IMR-90 (cell line): ENCODE data around the gene ANP32B. TPM values are rescaled to one million over a fixed set of nuclear protein-coding genes. Genes with fewer than 3 reads are reported as not detected.
A peak's percentile ranks its signal among the peaks of the same experiment; 100 is the strongest.

Experiments used
- ATAC-seq: fragments of 200-7000 bp; cut with Tn5 transposase; 2 replicates; pipeline ENCODE4 v1.9.1; 2020; ENCODE audit warnings: low read depth, mild to moderate bottlenecking, moderate library complexity
- BruUV-seq: library from RNA; stranded (reverse); fragments of 400-500 nt; replicated peaks from 2 replicates; lab custom pipeline; 2021; lab: Mats Ljungman, UMichigan
- CTCF ChIA-PET: fragments of 300-600 bp; formaldehyde crosslinking; extraction: SDS; loops from one replicate; lab custom pipeline; 2021; ENCODE audit warnings: antibody characterized with exemption; lab: Yijun Ruan, JAX
- POLR2A ChIA-PET: fragments of 300-600 bp; sonication (Branson Sonifier 250); formaldehyde crosslinking; loops from one replicate; lab custom pipeline; 2022; ENCODE audit warnings: antibody characterized with exemption; ENCODE audit not compliant: unreplicated experiment; lab: Charles Lee
- DNase-seq: peaks from one replicate; pipeline ENCODE4 v3.0.0; 2013
- H2AFZ ChIP-seq: replicated peaks from 2 replicates; pipeline ENCODE3; 2013; ENCODE audit warnings: low read length, mild to moderate bottlenecking; ENCODE audit not compliant: poor library complexity
- H2AK5ac ChIP-seq: 2 replicates; pipeline ENCODE4 v1.6.1; 2013; ENCODE audit warnings: low read depth, low read length, inconsistent platforms
- H2AK9ac ChIP-seq: replicated peaks from 2 replicates; pipeline ENCODE3; 2013; ENCODE audit warnings: mild to moderate bottlenecking, low read depth, low read length, moderate library complexity; ENCODE audit not compliant: poor library complexity
- H2BK120ac ChIP-seq: 2 replicates; pipeline ENCODE4 v1.6.1; 2013; ENCODE audit warnings: low read depth, low read length, inconsistent platforms
- H2BK15ac ChIP-seq: 3 replicates; pipeline ENCODE4 v1.6.1; 2013; ENCODE audit warnings: low read depth, low read length, inconsistent platforms
- H2BK20ac ChIP-seq: 2 replicates; pipeline ENCODE4 v1.6.1; 2013; ENCODE audit warnings: low read depth, mild to moderate bottlenecking, inconsistent platforms, low read length, moderate library complexity
- H2BK5ac ChIP-seq: 2 replicates; pipeline ENCODE4 v1.6.1; 2013; ENCODE audit warnings: mild to moderate bottlenecking, low read depth, low read length, inconsistent platforms; ENCODE audit not compliant: poor library complexity, severe bottlenecking
- H3K14ac ChIP-seq: replicated peaks from 2 replicates; pipeline ENCODE4 v1.6.1; 2013; ENCODE audit warnings: low read depth, low read length, inconsistent platforms
- H3K18ac ChIP-seq: 2 replicates; pipeline ENCODE4 v1.6.1; 2013; ENCODE audit warnings: low read depth, low read length, control low read depth
- H3K23ac ChIP-seq: 2 replicates; pipeline ENCODE4 v1.6.1; 2013; ENCODE audit warnings: low read depth, low read length, inconsistent platforms
- H3K27ac ChIP-seq: 2 replicates; pipeline ENCODE4 v1.5.1; 2013; ENCODE audit warnings: mild to moderate bottlenecking, control low read depth, low read length; ENCODE audit not compliant: insufficient read depth
- H3K27me3 ChIP-seq: 2 replicates; pipeline ENCODE4 v1.6.1; 2013; ENCODE audit warnings: low read length; ENCODE audit not compliant: control insufficient read depth, insufficient read depth
- H3K36me3 ChIP-seq: 2 replicates; pipeline ENCODE4 v1.6.1; 2013; ENCODE audit warnings: low read length, mixed read lengths; ENCODE audit not compliant: control insufficient read depth, insufficient read depth
- H3K4ac ChIP-seq: 2 replicates; pipeline ENCODE4 v1.6.1; 2013; ENCODE audit warnings: low read depth, low read length, inconsistent platforms
- H3K4me1 ChIP-seq: 2 replicates; pipeline ENCODE4 v1.6.1; 2013; ENCODE audit warnings: low read length, mixed read lengths; ENCODE audit not compliant: control insufficient read depth, insufficient read depth
- H3K4me2 ChIP-seq: 2 replicates; pipeline ENCODE4 v1.6.1; 2013; ENCODE audit warnings: low read depth, mild to moderate bottlenecking, control low read depth, low read length, moderate library complexity
- H3K4me3 ChIP-seq: 2 replicates; pipeline ENCODE4 v1.5.1; 2013; ENCODE audit warnings: low read depth, mild to moderate bottlenecking, control low read depth, low read length, moderate library complexity; ENCODE audit not compliant: insufficient read depth
- H3K56ac ChIP-seq: 2 replicates; pipeline ENCODE4 v1.6.1; 2013; ENCODE audit warnings: low read length, inconsistent platforms; ENCODE audit not compliant: insufficient read depth; ENCODE audit errors: extremely low read depth
- H3K79me1 ChIP-seq, 2 experiments: 2 replicates each; pipeline ENCODE4 v1.6.1; 2013; ENCODE audit warnings: low read length in 2 of 2, inconsistent platforms in 1 of 2, low read depth in 1 of 2
- H3K9ac ChIP-seq: 2 replicates; pipeline ENCODE4 v1.6.1; 2013; ENCODE audit warnings: low read depth, low read length, control low read depth
- H3K9me1 ChIP-seq: 2 replicates; pipeline ENCODE4 v1.6.1; 2013; ENCODE audit warnings: low read length, inconsistent platforms; ENCODE audit not compliant: insufficient read depth
- H3K9me3 ChIP-seq: 2 replicates; pipeline ENCODE4 v1.6.1; 2013; ENCODE audit warnings: low read length; ENCODE audit not compliant: control insufficient read depth, insufficient read depth
- H4K20me1 ChIP-seq: 2 replicates; pipeline ENCODE4 v1.6.1; 2013; ENCODE audit warnings: low read length, inconsistent platforms; ENCODE audit not compliant: insufficient read depth
- H4K5ac ChIP-seq: 2 replicates; pipeline ENCODE4 v1.6.1; 2013; ENCODE audit warnings: mild to moderate bottlenecking, low read depth, low read length, control low read depth
- H4K8ac ChIP-seq, 2 experiments: 2 replicates each; pipeline ENCODE4 v1.6.1; 2013; ENCODE audit warnings: low read depth in 2 of 2, low read length in 2 of 2, control low read depth in 1 of 2, inconsistent platforms in 1 of 2
- H4K91ac ChIP-seq: 2 replicates; pipeline ENCODE4 v1.6.1; 2013; ENCODE audit warnings: low read depth, low read length, inconsistent platforms; ENCODE audit not compliant: insufficient read depth
- BHLHE40 ChIP-seq: fragments of 150-350 bp; IDR thresholded peaks from 2 replicates; pipeline ENCODE4 v1.6.1; 2016; ENCODE audit warnings: mild to moderate bottlenecking, low read depth, low read length
- CEBPB ChIP-seq: IDR thresholded peaks from 2 replicates; pipeline ENCODE4 v1.6.1; 2012; ENCODE audit warnings: low read depth, low read length, improper control_type of control experiment
- CHD1 ChIP-seq: IDR thresholded peaks from 2 replicates; pipeline ENCODE4 v1.6.1; 2012; ENCODE audit warnings: low read depth, low read length, improper control_type of control experiment
- FOS ChIP-seq: fragments of 150-350 bp; IDR thresholded peaks from 2 replicates; pipeline ENCODE4 v1.6.1; 2016; ENCODE audit warnings: low read depth, low read length
- MAFK ChIP-seq: IDR thresholded peaks from 2 replicates; pipeline ENCODE4 v1.6.1; 2012; ENCODE audit warnings: low read depth, low read length, improper control_type of control experiment
- MAZ ChIP-seq: IDR thresholded peaks from 2 replicates; pipeline ENCODE4 v1.6.1; 2012; ENCODE audit warnings: low read depth, mild to moderate bottlenecking, low read length, improper control_type of control experiment, moderate library complexity, borderline replicate concordance
- NFE2L2 ChIP-seq: fragments of 150-350 bp; IDR thresholded peaks from 2 replicates; pipeline ENCODE4 v1.6.1; 2016; ENCODE audit warnings: low read depth, mild to moderate bottlenecking, low read length
- POLR2A ChIP-seq: IDR thresholded peaks from 2 replicates; pipeline ENCODE4 v1.6.1; 2012; ENCODE audit warnings: mild to moderate bottlenecking, low read depth, low read length
- RCOR1 ChIP-seq: IDR thresholded peaks from 2 replicates; pipeline ENCODE4 v1.6.1; 2012; ENCODE audit warnings: mild to moderate bottlenecking, low read length, improper control_type of control experiment; ENCODE audit not compliant: insufficient replicate concordance
- RFX5 ChIP-seq: IDR thresholded peaks from 2 replicates; pipeline ENCODE4 v1.8.0; 2012; ENCODE audit warnings: low read depth, mild to moderate bottlenecking, low read length, moderate library complexity
- WGBS, 2 experiments: methylation state at CpG; one replicate each; pipeline versions ENCODE4 v1.1.5 to v1.1.7; 2013; ENCODE audit warnings: missing lambda C conversion rate in 2 of 2; ENCODE audit not compliant: insufficient read length in 1 of 2; ENCODE audit errors: extremely low coverage in 2 of 2; 5-methylcytosine and 5-hydroxymethylcytosine counted together
- dilution Hi-C: fragments of 300-500 bp; cut with HindIII; formaldehyde crosslinking; loops from one replicate; pipeline ENCODE4 v1.14.3; 2018; ENCODE audit warnings: low sequenced_read_pairs; ENCODE audit not compliant: unreplicated experiment
- in situ Hi-C: fragments of 300-500 bp; cut with MboI; formaldehyde crosslinking; loops from 3 replicates; pipeline ENCODE4 v1.14.3; 2019; ENCODE audit warnings: low sequenced_read_pairs, inconsistent platforms, mixed read lengths
- intact Hi-C: fragments of 100-400 bp; cut with micrococcal nuclease; formaldehyde crosslinking; loops from 2 replicates; pipeline ENCODE4 v1.10.0; 2022
- polyA plus RNA-seq, 3 experiments: library from polyadenylated mRNA; depleted of rRNA; stranded (reverse); fragments of >200 nt; gene quantifications; 2 replicates each; pipeline ENCODE4 v1.2.3, GENCODE V29; 2012; ENCODE audit warnings: low replicate concordance in 1 of 3
- total RNA-seq: library from RNA; depleted of rRNA; stranded (reverse); fragments of >200 nt; gene quantifications from 2 replicates; pipeline ENCODE4 v1.2.3, GENCODE V29; 2012
- TF ChIP-seq, protein P1 (sequence below): fragments of 150-350 bp; IDR thresholded peaks from 2 replicates; pipeline ENCODE4 v1.6.1; 2017; ENCODE audit warnings: mild to moderate bottlenecking, antibody characterized with exemption, low read length, low read depth
- TF ChIP-seq, protein P2 (sequence below): fragments of 150-350 bp; IDR thresholded peaks from 2 replicates; pipeline ENCODE4 v1.6.1; 2016; ENCODE audit warnings: low read depth, mild to moderate bottlenecking, low read length, moderate library complexity, borderline replicate concordance
- TF ChIP-seq, protein P3 (sequence below): conservative IDR thresholded peaks from 2 replicates; pipeline ENCODE4 v1.5.1; 2012; ENCODE audit warnings: mild to moderate bottlenecking, low read depth, low read length, improper control_type of control experiment

Gene ANP32B
- total and polyA plus RNA-seq, 2 of the 4 experiments (the other 2 are of a cell fraction), result 3.9 to 46.8 TPM

DNA sequence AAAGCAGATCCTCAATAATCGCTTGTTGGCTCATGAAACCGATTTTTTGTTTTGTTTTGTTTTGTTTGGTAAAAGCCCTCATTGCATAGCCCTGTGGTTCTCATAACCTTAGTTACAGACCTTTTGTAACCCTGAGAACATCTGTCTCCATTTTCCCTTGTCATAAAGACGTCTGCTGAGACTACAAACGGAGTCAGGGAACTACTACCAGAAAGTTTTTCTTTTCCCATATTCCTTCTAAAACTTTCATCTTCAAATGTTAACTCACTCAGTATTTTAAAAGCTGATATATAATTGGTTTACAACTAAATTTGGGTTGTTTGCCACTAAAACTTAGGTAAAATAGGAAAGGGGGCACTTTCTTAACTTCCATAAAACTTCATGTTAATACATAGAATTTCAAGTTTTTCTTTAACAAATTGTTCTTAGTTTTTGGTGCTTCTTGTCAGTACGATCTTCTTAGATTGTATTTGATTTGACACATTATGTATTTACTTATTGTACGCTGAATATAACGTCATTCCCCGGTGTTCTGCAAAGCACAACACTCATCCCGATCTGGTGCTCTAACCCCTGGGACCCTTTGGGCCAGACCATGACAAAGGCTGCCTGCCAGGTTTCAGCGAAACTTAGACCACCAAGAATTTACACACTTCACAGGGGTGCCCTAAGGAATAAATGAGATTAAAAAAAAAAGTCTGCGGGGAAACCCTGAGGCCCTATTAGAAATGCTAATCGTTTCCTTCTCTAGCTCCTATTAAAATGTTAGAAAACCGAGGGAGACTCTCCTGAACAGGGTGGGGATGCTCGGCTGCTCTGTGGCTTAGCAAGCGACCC is 1.1 kb upstream of the ANP32B start:
- intact Hi-C loops (loop anchor here (2.0 kb wide), 3 partner anchors 23 to 75 kb away; partner anchors contain the start of gene NANS), dilution Hi-C loops (no loop called here), in situ Hi-C loops (no loop called here)
- WGBS, 2 experiments, result no CpG with 5 or more reads among the region's 15 CpGs
- peak overlapping the region; percentile 84 for H3K4me2 ChIP-seq
- peak overlapping the region; percentile 76 for H2AK9ac ChIP-seq
- no peaks in the 10 kb centered on the region for H3K9me3 ChIP-seq
- ChIA-PET CTCF (interaction anchor here (0.6 to 1.2 kb wide), 6 partner anchors 10 to 58 kb away, joined by 3 to 5 read pairs (median 3); no protein-coding TSS in a partner anchor), POLR2A (interaction anchor here (0.6 to 1.0 kb wide), 2 partner anchors 60 to 128 kb away, joined by 3 to 6 read pairs; partner anchors contain the start of gene TRMO)
- BruUV-seq, result no TSS peak
- H3K9me1 ChIP-seq, result peaks cover 6% of the 10 kb centered on the region
- H3K14ac ChIP-seq, result peak overlapping the region; percentile 91
- peak overlapping the region; percentile 81 for H3K27ac ChIP-seq
- no peaks in the 10 kb centered on the region; the same call in 1 of the 2 replicates for H3K36me3 ChIP-seq
- peak overlapping the region; percentile 18; the same call in 1 of the 2 replicates for H3K18ac ChIP-seq
- H3K79me1 ChIP-seq, result peaks cover 0 to 16% of the 10 kb centered on the region in 2 experiments; a peak in 2 of 4 replicates
- H4K91ac ChIP-seq, result peak overlapping the region; percentile 82
- no peak for DNase-seq
- peak overlapping the region; percentile 68 for H2BK120ac ChIP-seq
- H4K8ac ChIP-seq, result peak overlapping the region; percentile 89 to 95
- peak overlapping the region; percentile 57 for H3K4me3 ChIP-seq
- peak overlapping the region; percentile 71 for H4K5ac ChIP-seq
- peak overlapping the region; percentile 92 for H2AK5ac ChIP-seq
- H2BK5ac ChIP-seq, result peak overlapping the region; percentile 46
- H3K27me3 ChIP-seq, result no peaks in the 10 kb centered on the region; the same call in 1 of the 2 replicates
- H2AFZ ChIP-seq, result peak overlapping the region; percentile 84
- H3K9ac ChIP-seq, result peak overlapping the region; percentile 81
- H3K56ac ChIP-seq, result peak overlapping the region; percentile 83; the same call in 1 of the 2 replicates
- peak overlapping the region; percentile 80 for H3K4ac ChIP-seq
- peak overlapping the region; percentile 6; the same call in 1 of the 3 replicates for H2BK15ac ChIP-seq
- H3K4me1 ChIP-seq, result peaks cover 5% of the 10 kb centered on the region
- no peak for ATAC-seq
- H3K23ac ChIP-seq, result peak overlapping the region; percentile 85
- peaks cover 19% of the 10 kb centered on the region for H4K20me1 ChIP-seq
- H2BK20ac ChIP-seq, result no peak overlapping the region
- TF ChIP-seq CHD1 (no peak), MAFK (no peak), RCOR1 (no peak), CEBPB (no peak), POLR2A (no peak; the same call in 1 of the 2 replicates), MAZ (no peak), RFX5 (no peak), BHLHE40 (no peak), FOS (no peak), NFE2L2 (no peak)
- TF ChIP-seq, protein P1, sequence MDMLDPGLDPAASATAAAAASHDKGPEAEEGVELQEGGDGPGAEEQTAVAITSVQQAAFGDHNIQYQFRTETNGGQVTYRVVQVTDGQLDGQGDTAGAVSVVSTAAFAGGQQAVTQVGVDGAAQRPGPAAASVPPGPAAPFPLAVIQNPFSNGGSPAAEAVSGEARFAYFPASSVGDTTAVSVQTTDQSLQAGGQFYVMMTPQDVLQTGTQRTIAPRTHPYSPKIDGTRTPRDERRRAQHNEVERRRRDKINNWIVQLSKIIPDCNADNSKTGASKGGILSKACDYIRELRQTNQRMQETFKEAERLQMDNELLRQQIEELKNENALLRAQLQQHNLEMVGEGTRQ, result no peak
- TF ChIP-seq, protein P2, sequence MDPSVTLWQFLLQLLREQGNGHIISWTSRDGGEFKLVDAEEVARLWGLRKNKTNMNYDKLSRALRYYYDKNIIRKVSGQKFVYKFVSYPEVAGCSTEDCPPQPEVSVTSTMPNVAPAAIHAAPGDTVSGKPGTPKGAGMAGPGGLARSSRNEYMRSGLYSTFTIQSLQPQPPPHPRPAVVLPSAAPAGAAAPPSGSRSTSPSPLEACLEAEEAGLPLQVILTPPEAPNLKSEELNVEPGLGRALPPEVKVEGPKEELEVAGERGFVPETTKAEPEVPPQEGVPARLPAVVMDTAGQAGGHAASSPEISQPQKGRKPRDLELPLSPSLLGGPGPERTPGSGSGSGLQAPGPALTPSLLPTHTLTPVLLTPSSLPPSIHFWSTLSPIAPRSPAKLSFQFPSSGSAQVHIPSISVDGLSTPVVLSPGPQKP, result no peak
- TF ChIP-seq, protein P3, sequence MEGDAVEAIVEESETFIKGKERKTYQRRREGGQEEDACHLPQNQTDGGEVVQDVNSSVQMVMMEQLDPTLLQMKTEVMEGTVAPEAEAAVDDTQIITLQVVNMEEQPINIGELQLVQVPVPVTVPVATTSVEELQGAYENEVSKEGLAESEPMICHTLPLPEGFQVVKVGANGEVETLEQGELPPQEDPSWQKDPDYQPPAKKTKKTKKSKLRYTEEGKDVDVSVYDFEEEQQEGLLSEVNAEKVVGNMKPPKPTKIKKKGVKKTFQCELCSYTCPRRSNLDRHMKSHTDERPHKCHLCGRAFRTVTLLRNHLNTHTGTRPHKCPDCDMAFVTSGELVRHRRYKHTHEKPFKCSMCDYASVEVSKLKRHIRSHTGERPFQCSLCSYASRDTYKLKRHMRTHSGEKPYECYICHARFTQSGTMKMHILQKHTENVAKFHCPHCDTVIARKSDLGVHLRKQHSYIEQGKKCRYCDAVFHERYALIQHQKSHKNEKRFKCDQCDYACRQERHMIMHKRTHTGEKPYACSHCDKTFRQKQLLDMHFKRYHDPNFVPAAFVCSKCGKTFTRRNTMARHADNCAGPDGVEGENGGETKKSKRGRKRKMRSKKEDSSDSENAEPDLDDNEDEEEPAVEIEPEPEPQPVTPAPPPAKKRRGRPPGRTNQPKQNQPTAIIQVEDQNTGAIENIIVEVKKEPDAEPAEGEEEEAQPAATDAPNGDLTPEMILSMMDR, result no peak
